NCI-H446 treated with DMSO at 0.1 percent for 48 hours (cell line): ENCODE data around the gene INPP5A.

Source experiments
- DNase-seq: peaks from one replicate; lab custom pipeline; 2025; lab: John Stamatoyannopoulos, UW

INPP5A gene

GRCh38 chr10:132630666-132631337 is 93.2 kb downstream of the INPP5A start:
- DNase-seq = no peak

DNA sequence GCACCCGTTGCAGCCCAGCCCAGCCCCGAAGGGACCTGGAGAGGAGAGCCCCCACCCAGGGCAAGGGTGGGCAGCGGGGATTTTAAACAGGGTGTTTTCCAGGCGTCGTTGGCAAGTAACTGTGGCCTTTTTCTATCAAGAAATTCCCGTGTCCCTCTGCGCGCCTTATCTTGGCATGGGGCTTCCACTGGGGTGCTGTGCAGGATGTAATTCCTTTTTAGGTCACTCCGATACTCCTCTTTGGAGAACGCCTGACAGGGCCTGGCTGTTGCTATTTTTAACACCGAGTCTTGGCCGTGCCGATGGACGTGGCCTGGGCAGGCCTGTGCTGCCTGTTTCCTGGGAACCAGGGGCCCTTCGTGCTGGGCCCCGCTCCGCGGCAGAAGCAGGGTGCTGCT is 93.8 kb downstream of the INPP5A start:
- no peak for DNase-seq

- DNase-seq = no peak
Observed at GRCh38 chr10:132632091-132632561, 94.5 kb downstream of the INPP5A start.

GRCh38 chr10:132632851-132633684 is 95.5 kb downstream of the INPP5A start:
- no peak for DNase-seq

GRCh38 chr10:132634241-132634946 is 96.8 kb downstream of the INPP5A start:
- no peak for DNase-seq

DNA sequence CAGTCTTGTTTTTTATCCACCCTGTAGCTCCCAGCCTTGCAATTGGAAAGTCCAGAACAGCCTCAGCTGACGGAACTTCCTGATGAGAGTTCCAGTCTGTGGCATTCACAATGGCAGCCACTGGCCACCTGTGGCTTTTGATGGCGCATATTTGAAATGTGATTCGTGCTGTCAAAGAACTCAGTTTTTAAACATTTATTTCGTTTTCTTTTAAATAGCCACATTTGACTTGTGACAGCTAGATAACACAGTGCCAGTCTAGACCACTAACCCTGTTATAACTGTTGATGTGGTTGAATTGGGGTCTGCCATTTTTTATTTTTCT is 97.3 kb downstream of the INPP5A start:
- no peak for DNase-seq

DNA sequence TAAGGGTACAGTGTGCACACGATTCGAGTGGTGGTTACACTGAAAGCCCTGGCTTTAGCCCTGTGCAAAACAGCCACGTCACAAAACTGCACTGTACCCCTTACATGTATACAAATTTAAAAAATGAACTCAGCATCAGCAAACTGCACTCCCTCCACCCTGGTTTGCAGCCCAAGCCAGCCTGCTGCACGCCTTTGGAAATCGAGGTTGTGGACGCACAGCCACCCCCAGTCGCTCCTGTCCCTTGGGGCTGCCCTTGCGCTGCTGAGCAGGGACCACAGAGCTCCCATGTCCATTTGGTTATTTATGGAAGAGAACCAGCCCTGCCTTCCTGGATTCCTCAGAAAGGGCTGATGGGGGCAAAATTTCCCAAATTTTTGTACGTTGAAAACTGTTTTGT is 98.8 kb downstream of the INPP5A start:
- DNase-seq = no peak

DNA sequence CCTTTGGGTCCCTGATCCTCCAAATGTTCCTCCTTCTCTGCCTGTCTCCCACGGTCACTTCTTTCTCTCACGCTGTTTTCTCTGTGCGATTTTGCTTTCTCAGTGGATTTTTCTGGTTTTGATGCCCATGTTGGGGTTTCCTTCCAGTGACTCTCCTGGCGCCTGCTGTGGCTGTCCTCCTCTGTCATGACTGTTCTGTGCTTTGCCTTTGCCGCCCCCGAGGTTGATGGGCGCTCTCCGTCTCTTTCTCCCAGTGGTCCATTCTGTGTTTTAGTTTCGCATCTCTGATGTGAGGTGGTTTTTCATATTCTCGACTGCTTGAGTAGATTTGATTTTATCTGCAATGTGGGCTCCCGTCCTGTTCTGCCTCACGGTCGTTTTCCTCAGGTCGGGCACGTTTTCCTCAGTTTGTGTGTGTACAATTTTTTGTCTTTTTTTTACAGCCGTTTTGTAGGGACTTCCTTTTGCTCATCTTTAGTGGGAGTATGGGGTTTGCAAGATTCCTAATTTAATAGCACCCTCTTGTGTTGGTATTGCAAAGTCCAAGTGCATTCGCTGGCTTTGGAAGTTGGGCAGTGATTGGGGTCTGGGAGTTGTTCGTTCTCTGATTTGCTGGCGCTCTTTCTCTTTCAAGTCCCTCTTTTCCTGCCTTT is 100.0 kb downstream of the INPP5A start:
- no peak for DNase-seq

- no peak for DNase-seq
Observed at GRCh38 chr10:132638130-132638515, 100.5 kb downstream of the INPP5A start.

DNA sequence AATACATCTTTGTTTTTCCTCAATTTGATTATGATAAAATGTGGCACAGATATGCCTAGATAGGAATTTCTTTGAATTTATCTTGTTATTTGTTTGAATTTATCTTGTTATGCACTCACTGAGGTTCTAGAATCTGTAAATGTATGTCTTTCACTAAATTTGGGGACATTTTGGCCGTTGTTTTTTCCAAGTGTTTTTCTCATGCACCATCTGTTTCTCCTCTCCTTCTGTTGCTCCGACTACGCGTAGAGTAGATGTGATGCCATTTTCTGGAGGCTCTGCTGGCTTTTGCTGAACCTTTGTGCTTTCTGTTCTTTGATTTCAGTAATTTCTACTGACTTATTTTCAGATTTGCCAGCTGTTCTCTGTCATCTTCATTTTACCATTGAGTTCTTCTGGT is 101.9 kb downstream of the INPP5A start:
- no peak for DNase-seq

GRCh38 chr10:132640326-132641125 is 102.9 kb downstream of the INPP5A start:
- no peak for DNase-seq

- DNase-seq = no peak
Observed at GRCh38 chr10:132641401-132641800, 103.8 kb downstream of the INPP5A start.

DNA sequence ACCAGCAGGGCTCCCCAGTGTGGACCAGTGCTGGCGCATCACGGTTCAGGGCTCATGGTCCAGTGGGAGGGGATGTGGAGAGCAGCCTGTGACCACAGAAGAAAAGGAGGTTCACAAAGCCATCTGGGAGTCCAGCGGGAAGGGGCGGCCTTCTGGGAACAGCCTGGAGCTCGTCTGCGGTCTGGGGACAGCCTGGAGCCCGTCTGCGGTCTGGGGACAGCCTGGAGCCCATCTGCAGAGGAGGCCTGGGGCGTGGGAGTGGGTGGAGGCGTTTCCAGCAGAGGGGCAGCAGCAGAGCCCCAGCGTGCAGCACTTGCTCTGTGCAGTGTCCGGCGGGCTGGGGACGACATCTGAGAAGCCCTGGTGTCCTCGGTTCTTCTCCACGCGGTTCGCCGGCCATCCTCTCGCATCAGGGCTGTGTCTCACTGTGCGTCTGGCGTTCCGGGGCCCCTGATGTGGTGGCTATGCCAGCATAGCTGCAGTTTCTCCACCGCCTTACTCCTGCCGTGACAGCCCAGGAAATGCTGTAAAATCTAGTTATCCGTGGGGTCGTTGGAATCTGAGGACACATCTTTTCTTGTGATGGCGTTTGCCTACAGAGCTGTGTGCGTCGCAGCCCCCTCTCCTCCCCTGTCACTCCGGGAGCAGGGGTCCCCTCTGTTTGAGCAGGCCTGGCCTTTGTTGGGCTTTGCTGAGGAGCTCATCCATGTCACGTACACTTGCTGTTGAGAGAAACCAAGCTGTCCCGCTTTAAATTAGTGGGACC is 104.6 kb downstream of the INPP5A start:
- DNase-seq = no peak

DNA sequence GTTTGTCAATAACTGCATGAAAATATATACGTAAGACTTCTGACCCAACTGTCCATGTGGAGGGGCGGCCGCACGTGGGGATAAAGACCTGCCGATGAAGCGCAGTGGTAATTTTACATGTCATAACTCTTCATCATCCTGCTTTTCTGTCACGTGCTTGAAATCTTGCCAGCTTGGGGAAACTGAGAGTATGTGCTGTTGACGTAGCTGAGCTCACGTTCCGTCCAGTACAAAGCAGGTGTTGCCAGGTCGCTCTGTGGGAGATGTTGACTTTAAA is 105.1 kb downstream of the INPP5A start:
- DNase-seq = no peak

DNA sequence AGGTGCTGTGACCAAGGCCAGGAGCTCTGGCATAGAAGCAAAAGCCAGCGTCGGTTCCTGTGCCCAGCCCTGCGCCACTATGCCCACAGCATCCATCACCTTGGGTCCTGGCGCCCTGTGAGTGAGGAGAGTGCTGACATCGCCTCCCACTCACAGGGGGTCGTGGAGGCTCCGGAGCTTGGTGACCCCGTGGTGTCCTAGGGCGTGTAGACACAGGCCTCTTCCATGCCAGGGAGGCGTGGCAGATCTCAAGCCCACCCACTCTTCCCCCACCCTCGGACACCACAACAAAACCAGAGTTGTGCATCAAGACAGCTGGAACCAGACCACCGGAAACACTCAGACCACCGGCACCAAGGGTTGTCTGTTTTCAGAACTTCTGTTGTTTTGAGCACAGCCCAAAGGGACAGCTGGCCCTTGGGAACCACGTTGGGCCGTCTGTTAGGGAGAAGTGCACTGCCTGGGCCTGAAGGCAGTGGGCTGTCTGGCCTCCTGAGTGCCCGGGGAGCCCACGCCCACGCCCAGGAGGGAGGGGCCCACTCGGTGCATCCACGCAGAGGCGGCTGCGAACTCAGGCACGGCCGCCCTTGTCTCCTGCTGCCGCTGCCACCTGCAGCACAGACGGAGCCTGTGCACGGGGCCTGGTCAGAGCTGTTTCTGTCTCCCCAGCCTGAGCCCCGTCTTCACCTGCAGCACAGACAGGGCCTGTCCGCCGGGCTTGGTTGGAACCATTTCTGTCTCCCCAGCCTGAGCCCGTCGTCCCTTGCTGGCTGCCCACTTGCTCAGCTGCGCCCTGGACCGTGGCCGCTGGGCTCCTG is 106.3 kb downstream of the INPP5A start:
- DNase-seq = no peak

DNA sequence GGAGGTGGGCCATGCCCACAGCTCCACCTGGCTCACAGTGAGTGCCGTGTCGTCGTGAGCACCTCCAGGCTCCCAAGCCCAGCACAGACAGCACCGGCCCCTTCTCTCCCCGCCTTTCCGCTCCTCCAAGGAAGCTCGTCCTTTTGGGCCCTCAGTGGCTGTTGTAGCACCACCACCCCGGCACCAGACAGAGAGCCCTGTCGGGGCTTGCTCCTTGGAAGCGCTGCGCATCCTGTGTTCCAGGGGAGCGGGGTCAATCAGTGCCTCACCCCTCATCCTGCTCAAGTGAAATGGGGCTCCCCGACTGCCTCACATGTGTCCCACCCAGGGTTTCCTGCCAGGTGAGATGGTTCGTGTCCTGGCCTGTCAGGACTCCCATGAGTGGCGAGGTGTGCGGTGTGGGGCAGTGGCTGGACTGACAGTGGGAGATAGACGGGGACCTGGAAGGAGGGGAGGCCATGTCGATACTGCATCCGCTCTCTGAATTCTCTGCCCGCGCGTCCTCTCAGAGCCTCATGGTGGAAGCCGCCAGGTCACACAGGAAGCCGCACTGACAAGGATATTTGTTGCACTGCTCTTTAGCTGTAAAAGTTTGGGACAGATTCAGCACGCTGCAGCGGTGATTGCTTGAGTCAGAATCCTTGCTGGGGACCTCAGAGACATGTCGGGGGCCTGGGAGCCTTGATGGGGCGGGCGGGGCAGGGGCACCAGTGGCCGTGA is 107.1 kb downstream of the INPP5A start:
- no peak for DNase-seq

DNA sequence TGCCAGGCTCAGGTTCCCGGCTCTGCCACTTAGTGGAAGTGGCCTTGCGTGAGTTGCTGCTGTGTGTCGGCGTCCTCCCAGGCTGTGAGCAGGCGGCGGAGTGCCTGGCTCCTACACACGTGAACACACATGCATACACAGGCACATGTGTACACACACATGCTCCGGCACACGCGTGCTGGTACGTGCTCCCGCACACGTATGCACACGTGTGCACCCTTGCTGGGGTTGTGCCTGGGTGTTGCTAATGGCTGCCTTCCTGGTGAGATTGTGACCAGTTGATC is 107.6 kb downstream of the INPP5A start:
- DNase-seq = no peak

DNA sequence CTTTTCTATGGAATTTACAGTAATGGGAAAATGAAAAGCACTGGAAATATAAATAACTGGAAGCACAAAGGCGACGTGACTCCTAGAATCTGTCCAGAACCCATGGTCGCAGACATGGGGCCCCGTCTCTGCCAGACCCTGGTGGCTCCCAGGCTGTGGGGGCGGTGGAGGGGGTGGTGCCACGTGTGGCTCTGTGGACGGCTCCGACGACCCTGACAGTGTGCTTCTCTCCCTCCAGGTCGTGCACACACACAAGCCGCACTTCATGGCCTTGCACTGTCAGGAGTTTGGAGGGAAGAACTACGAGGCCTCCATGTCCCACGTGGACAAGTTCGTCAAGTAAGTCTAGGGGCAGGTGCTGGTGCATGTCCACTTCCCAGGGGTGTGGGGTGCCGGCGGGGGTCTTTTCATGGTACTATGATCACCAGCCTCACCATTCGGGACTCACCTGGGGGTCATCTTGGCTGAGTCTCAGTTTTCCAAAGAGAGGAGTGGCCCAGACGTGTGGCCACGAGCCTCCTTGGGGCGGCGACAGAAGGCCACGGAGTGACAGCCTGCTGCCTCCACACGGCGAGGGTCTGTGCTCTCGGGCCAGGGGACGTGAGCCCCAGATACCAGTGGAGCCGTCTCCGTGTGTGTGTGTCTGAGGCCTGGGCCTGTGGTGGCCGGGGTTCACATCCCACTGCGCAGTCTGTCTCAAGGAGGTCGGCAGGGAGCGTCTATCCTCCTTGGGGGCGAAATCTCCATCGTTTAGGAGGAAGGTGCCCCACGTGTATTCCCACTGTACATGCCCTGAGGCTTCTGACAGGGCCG is 108.2 kb downstream of the INPP5A start:
- DNase-seq = no peak
